Activated T-cell treated with anti-CD3 and anti-CD28 coated beads, Interleukin-2, amount 50 U/mL, for 72 hours (primary cell): Measurements from ENCODE around the gene STRA6. TPM values are rescaled to one million over a fixed set of nuclear protein-coding genes. Genes with fewer than 3 reads are reported as not detected.
A peak's percentile ranks its signal among the peaks of the same experiment; 100 is the strongest.

Source experiments
- ATAC-seq, 2 donors: fragments of 150-1000 bp; cut with Tn5 transposase; replicated peaks in 1 of 2; 2 replicates each; pipeline ENCODE4 v1.10.0; 2021; ENCODE audit warnings: moderate library complexity in 2 of 2, mild to moderate bottlenecking in 1 of 2
- DNase-seq, 2 donors: peaks; one replicate each; pipeline ENCODE4 v3.0.0; 2021 to 2022; ENCODE audit warnings: mixed read lengths in 1 of 2
- H3K27ac Mint-ChIP-seq: one replicate; pipeline ENCODE4 v1.8.0; 2022; ENCODE audit warnings: mild to moderate bottlenecking, moderate library complexity, mixed read lengths
- H3K27me3 Mint-ChIP-seq: one replicate; pipeline ENCODE4 v1.8.0; 2022; ENCODE audit warnings: low read depth, mixed read lengths
- H3K36me3 Mint-ChIP-seq, 2 donors: one replicate each; pipeline ENCODE4 v1.8.0; 2022; ENCODE audit warnings: mixed read lengths in 2 of 2, mild to moderate bottlenecking in 1 of 2; ENCODE audit not compliant: insufficient read depth in 2 of 2
- H3K4me1 Mint-ChIP-seq: one replicate; pipeline ENCODE4 v1.8.0; 2022; ENCODE audit warnings: low read depth, mixed read lengths
- H3K4me3 Mint-ChIP-seq, 2 donors: one replicate each; pipeline ENCODE4 v1.8.0; 2022; ENCODE audit warnings: mild to moderate bottlenecking in 2 of 2, mixed read lengths in 2 of 2, moderate library complexity in 2 of 2
- H3K9me3 Mint-ChIP-seq, 2 donors: one replicate each; pipeline ENCODE4 v1.8.0; 2022; ENCODE audit warnings: mixed read lengths in 2 of 2
- total RNA-seq, 2 donors: library from RNA; stranded (reverse); gene quantifications; one replicate each; pipeline ENCODE4 v1.2.3, GENCODE V29; 2022

The STRA6 gene
- total RNA-seq, 2 donors from 2014 or later: 0.43 to 0.46 TPM

DNA sequence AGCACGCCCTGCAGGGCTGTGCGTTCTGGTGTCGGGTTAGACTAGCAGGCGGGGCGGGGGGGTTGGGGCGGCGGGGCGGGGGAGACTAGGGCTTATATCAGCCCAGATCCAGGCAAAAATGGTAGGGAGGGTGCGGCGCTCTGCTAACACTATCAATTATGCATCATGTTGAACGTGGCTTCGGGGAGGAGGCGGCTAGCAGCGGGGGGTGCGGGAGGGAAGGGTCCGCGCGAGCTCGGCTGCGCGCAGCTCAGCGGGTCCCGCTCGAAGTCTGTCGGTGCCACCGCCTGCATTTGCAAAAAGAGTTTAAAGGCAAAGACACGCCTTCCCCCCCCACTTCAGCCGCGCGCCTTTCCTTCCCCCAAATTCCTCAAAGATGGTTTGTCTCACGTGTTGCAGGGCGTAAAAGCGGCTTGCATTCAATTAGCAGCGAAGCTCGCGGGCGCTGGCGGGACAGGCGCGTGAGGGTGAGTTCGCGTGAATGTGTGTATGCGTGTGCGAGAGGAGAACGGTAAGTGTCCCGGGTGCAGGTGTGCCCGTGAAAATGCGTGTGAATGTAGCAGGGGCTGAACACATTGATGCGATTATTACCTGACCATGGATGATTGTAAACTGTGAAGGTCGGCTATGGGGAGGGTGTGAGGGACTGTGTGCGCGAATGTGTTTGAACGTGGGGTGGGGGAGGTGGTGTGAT lies 72.3 kb downstream of the STRA6 start, which contains the start of gene ISLR2:
TSS of gene ISLR2 (plus strand) at position 432 of the 694 bp plus-strand sequence. CDS start 2,169 bp downstream, outside the sequence.
- Mint-ChIP-seq H3K4me1 (peaks cover 40% of the 10 kb centered on the region), H3K27ac (no peak within 1 kb of the TSS)

GRCh38 chr15:74129586-74130154 lies 72.9 kb downstream of the STRA6 start:
- H3K4me1 Mint-ChIP-seq: peaks cover 35% of the 10 kb centered on the region
- ATAC-seq (no peak), DNase-seq (no peak)
- peaks cover 83% of the 10 kb centered on the region for H3K27me3 Mint-ChIP-seq
- no peaks in the 10 kb centered on the region for H3K9me3 Mint-ChIP-seq
- no peak overlapping the region for H3K27ac Mint-ChIP-seq
- no peaks in the 10 kb centered on the region for H3K36me3 Mint-ChIP-seq
- H3K4me3 Mint-ChIP-seq: peak overlapping the region; percentile 14 to 44

More for the DNA sequence above, 72.3 kb downstream of the STRA6 start, which contains the start of gene ISLR2:
- H3K9me3 Mint-ChIP-seq: no peaks in the 10 kb centered on the region
- no peaks in the 10 kb centered on the region for H3K36me3 Mint-ChIP-seq
- DNase-seq (no peak), ATAC-seq (no peak)
- peaks cover 84% of the 10 kb centered on the region for H3K27me3 Mint-ChIP-seq
- peak within 1 kb of the TSS; percentile 14 to 44 for H3K4me3 Mint-ChIP-seq

Other genes starting within 250 kb of the STRA6 start
- 10 to 100 TPM in 1 of 2 donors, 1 to 10 TPM in 1; 7.2 to 15.1 TPM for gene STOML1, start 210.5 kb downstream of the STRA6 start, total RNA-seq
- gene PML, start 208.1 kb downstream of the STRA6 start, total RNA-seq: 10 to 100 TPM; 70.9 to 71.6 TPM
- under 1 TPM; 0.46 to 0.53 TPM for gene GOLGA6A, start 120.2 kb downstream of the STRA6 start, total RNA-seq
- gene ISLR2, start 72.2 kb downstream of the STRA6 start, total RNA-seq: under 1 TPM in 1 of 2 donors, not detected in 1; 0.62 TPM
- gene ISLR, start 29.1 kb downstream of the STRA6 start, total RNA-seq: under 1 TPM in 1 of 2 donors, not detected in 1; 0.12 TPM
- gene CCDC33, start 33.5 kb upstream of the STRA6 start, total RNA-seq: not detected
- under 1 TPM; 0.21 to 0.26 TPM for gene CYP11A1, start 164.9 kb upstream of the STRA6 start, total RNA-seq
- 10 to 100 TPM; 46.7 to 57.1 TPM for gene SEMA7A, start 231.2 kb upstream of the STRA6 start, total RNA-seq